Fibroblast of lung (primary cell): Measurements from ENCODE around the gene ATP8A2. TPM values are rescaled to one million over a fixed set of nuclear protein-coding genes. Genes with fewer than 3 reads are reported as not detected.

Source experiments
- DNase-seq, 2 donors: peaks; one replicate each; pipeline versions ENCODE4 v3.0.0 to v3.0.0-alpha.2; 2010; ENCODE audit warnings: low read depth in 2 of 2
- H2AFZ ChIP-seq: 2 replicates; pipeline ENCODE4 v1.5.1; 2012; ENCODE audit warnings: low read length, control low read depth, inconsistent platforms
- H3K27ac ChIP-seq: 2 replicates; pipeline ENCODE4 v1.5.1; 2011; ENCODE audit warnings: low read length, control low read depth; ENCODE audit not compliant: insufficient read depth
- H3K27me3 ChIP-seq: 2 replicates; pipeline ENCODE4 v1.5.1; 2011; ENCODE audit warnings: mild to moderate bottlenecking, low read length; ENCODE audit not compliant: control insufficient read depth, insufficient read depth
- H3K36me3 ChIP-seq: 2 replicates; pipeline ENCODE4 v1.5.1; 2011; ENCODE audit warnings: low read length; ENCODE audit not compliant: control insufficient read depth, insufficient read depth
- H3K4me1 ChIP-seq: 2 replicates; pipeline ENCODE4 v1.5.1; 2011; ENCODE audit warnings: low read length; ENCODE audit not compliant: control insufficient read depth, insufficient read depth; ENCODE audit errors: extremely low read depth
- H3K4me2 ChIP-seq: 2 replicates; pipeline ENCODE4 v1.5.1; 2011; ENCODE audit warnings: low read length, control low read depth; ENCODE audit not compliant: insufficient read depth; ENCODE audit errors: extremely low read depth
- H3K4me3 ChIP-seq, 4 experiments: fragments of 200-600 bp in 1 of 4; sonication (generic) in 1 of 4; replicated peaks in 1 of 4; 2 replicates each; pipeline ENCODE4 v1.5.1; 2011 to 2016; ENCODE audit warnings: low read length in 4 of 4, low read depth in 3 of 4, mild to moderate bottlenecking in 3 of 4, control low read depth in 2 of 4, inconsistent platforms in 1 of 4, mixed read lengths in 1 of 4; ENCODE audit not compliant: insufficient read depth in 1 of 4; ENCODE audit errors: control extremely low read depth in 1 of 4
- H3K79me2 ChIP-seq: 2 replicates; pipeline ENCODE4 v1.5.1; 2012; ENCODE audit warnings: mild to moderate bottlenecking, low read length, inconsistent platforms; ENCODE audit not compliant: control insufficient read depth, insufficient read depth
- H3K9ac ChIP-seq: 2 replicates; pipeline ENCODE4 v1.5.1; 2011; ENCODE audit warnings: mild to moderate bottlenecking, low read length, control low read depth; ENCODE audit not compliant: insufficient read depth
- H3K9me3 ChIP-seq: 2 replicates; pipeline ENCODE4 v1.5.1; 2012; ENCODE audit warnings: low read depth, low read length; ENCODE audit not compliant: control insufficient read depth, insufficient read depth
- H4K20me1 ChIP-seq: 2 replicates; pipeline ENCODE4 v1.5.1; 2011; ENCODE audit warnings: low read length; ENCODE audit not compliant: control insufficient read depth, insufficient read depth; ENCODE audit errors: extremely low read depth
- EZH2 ChIP-seq: IDR thresholded peaks from 2 replicates; pipeline ENCODE4 v1.5.1; 2012; ENCODE audit warnings: low read length, control low read depth, mild to moderate bottlenecking; ENCODE audit errors: missing control alignments
- polyA plus RNA-seq, 2 donors: library from polyadenylated mRNA; depleted of rRNA in 1 of 2; stranded (reverse) in 1 of 2; unstranded in 1 of 2; fragments of >200 nt; gene quantifications; 2 replicates each; pipeline ENCODE4 v1.2.1, GENCODE V29; 2011 to 2012; ENCODE audit warnings: missing spikeins in 1 of 2
- total RNA-seq: library from RNA; depleted of rRNA; stranded (reverse); fragments of >200 nt; gene quantifications from 2 replicates; pipeline ENCODE4 v1.2.1, GENCODE V29; 2014
- TF ChIP-seq, protein P1 (sequence below), 2 donors: IDR thresholded peaks in 1 of 2; conservative IDR thresholded peaks in 1 of 2; 1 replicate in 1 of 2; 2 replicates in 1 of 2; pipeline ENCODE4 v1.5.1; 2011 to 2012; ENCODE audit warnings: low read length in 2 of 2, control low read depth in 1 of 2, inconsistent platforms in 1 of 2, low read depth in 1 of 2, mild to moderate bottlenecking in 1 of 2

The ATP8A2 gene
- total and polyA plus RNA-seq, 2 donors (not counting 1 experiment from before 2014, with no cell fraction given) = under 0.01 to 0.01 TPM

DNA sequence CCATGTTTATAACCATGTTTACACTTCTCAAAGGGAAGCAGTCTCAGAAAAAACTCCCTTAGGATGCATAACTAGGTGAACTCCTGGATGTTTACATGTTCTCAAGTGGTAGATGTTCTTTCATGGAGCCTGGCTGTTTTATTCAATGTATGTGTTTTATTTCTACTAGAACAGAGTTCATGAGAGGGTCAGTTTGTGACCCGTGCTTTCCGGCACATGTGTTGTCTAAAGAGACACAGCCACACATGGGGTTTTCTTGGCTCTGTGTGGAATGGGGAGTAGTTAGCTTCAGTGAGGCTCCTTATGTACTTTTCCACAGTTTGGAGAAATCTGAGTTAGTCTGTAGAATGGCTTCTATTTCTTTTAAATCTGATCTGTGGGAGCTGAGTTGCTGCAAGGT is 60.9 kb downstream of the ATP8A2 start:
- no peak overlapping the region for H3K4me3 ChIP-seq
- no peak overlapping the region for H3K9ac ChIP-seq
- H4K20me1 ChIP-seq = no peaks in the 10 kb centered on the region
- H3K36me3 ChIP-seq = no peaks in the 10 kb centered on the region
- TF ChIP-seq EZH2 = no peak
- TF ChIP-seq, protein P1, sequence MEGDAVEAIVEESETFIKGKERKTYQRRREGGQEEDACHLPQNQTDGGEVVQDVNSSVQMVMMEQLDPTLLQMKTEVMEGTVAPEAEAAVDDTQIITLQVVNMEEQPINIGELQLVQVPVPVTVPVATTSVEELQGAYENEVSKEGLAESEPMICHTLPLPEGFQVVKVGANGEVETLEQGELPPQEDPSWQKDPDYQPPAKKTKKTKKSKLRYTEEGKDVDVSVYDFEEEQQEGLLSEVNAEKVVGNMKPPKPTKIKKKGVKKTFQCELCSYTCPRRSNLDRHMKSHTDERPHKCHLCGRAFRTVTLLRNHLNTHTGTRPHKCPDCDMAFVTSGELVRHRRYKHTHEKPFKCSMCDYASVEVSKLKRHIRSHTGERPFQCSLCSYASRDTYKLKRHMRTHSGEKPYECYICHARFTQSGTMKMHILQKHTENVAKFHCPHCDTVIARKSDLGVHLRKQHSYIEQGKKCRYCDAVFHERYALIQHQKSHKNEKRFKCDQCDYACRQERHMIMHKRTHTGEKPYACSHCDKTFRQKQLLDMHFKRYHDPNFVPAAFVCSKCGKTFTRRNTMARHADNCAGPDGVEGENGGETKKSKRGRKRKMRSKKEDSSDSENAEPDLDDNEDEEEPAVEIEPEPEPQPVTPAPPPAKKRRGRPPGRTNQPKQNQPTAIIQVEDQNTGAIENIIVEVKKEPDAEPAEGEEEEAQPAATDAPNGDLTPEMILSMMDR (conservative IDR thresholded peaks at IDR 0.05 in 1 of 2, IDR thresholded peaks at IDR 0.05 in 1 of 2; ENCODE audit: low read depth in 1 of 2, low read length in 2 of 2) = no peak
- DNase-seq = no peak
- H3K27ac ChIP-seq = no peak overlapping the region
- no peak overlapping the region for H2AFZ ChIP-seq
- H3K27me3 ChIP-seq = no peaks in the 10 kb centered on the region
- H3K9me3 ChIP-seq = no peaks in the 10 kb centered on the region
- H3K4me1 ChIP-seq = no peaks in the 10 kb centered on the region
- no peak overlapping the region for H3K4me2 ChIP-seq
- no peaks in the 10 kb centered on the region for H3K79me2 ChIP-seq

- Histone ChIP-seq H3K4me2 (no peak overlapping the region), H3K27ac (no peak overlapping the region), H3K27me3 (no peaks in the 10 kb centered on the region), H3K4me1 (no peaks in the 10 kb centered on the region), H3K4me3 (no peak overlapping the region), H3K79me2 (no peaks in the 10 kb centered on the region), H3K9ac (no peak overlapping the region), H4K20me1 (no peaks in the 10 kb centered on the region), H3K36me3 (no peaks in the 10 kb centered on the region), H2AFZ (no peak overlapping the region), H3K9me3 (no peaks in the 10 kb centered on the region)
- no peak for DNase-seq
- TF ChIP-seq, protein P1 (conservative IDR thresholded peaks at IDR 0.05 in 1 of 2, IDR thresholded peaks at IDR 0.05 in 1 of 2; ENCODE audit: low read depth in 1 of 2, low read length in 2 of 2) = no peak
- TF ChIP-seq EZH2 = no peak
Measured at GRCh38 chr13:25440061-25440460, 68.3 kb downstream of the ATP8A2 start.

DNA sequence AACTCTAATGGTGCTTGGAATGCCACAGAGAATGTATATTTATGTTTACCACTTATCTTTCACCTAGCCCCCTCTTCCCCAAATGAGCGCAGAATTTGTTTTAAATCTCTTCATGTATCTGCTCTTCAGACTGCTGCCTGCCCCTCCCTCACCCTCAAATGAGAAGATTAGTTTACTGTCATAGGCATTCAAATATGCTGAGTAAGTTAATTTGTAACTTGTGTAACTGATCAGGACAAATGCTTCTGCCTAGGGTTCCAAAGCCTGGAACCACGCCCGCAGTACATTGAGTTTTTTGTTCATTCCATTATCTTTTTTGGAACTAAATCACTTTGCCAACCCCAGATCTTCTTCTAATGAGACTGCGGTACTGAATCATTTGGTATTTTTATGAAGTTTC is 74.5 kb downstream of the ATP8A2 start:
- no peaks in the 10 kb centered on the region for H3K4me1 ChIP-seq
- H3K79me2 ChIP-seq = no peaks in the 10 kb centered on the region
- no peak overlapping the region for H2AFZ ChIP-seq
- no peaks in the 10 kb centered on the region for H3K36me3 ChIP-seq
- no peaks in the 10 kb centered on the region for H4K20me1 ChIP-seq
- H3K9me3 ChIP-seq = no peaks in the 10 kb centered on the region
- H3K27ac ChIP-seq = no peak overlapping the region
- no peak overlapping the region for H3K9ac ChIP-seq
- no peaks in the 10 kb centered on the region for H3K27me3 ChIP-seq
- no peak overlapping the region for H3K4me3 ChIP-seq
- TF ChIP-seq, protein P1 (conservative IDR thresholded peaks at IDR 0.05 in 1 of 2, IDR thresholded peaks at IDR 0.05 in 1 of 2; ENCODE audit: low read depth in 1 of 2, low read length in 2 of 2) = no peak
- TF ChIP-seq EZH2 = no peak
- no peak for DNase-seq
- no peak overlapping the region for H3K4me2 ChIP-seq
